T-cell (primary cell): Measurements from ENCODE around the gene SIPA1L3. TPM values are rescaled to one million over a fixed set of nuclear protein-coding genes. Genes with fewer than 3 reads are reported as not detected.

Source experiments
- ATAC-seq, 4 experiments: fragments of 200-7000 bp in 3 of 4; fragments of 150-1000 bp in 1 of 4; cut with Tn5 transposase; replicated peaks in 1 of 4; 1 replicate in 3 of 4; 2 replicates in 1 of 4; pipeline ENCODE4 v1.10.0; 2021; ENCODE audit warnings: moderate library complexity in 3 of 4, mild to moderate bottlenecking in 2 of 4, moderate number of reproducible peaks in 1 of 4
- CTCF ChIA-PET, 2 donors: fragments of 300-600 bp; sonication (Branson Sonifier 250); formaldehyde crosslinking; loops; one replicate each; lab custom pipeline; 2022; ENCODE audit warnings: antibody characterized with exemption in 2 of 2; lab: Charles Lee
- POLR2A ChIA-PET, 2 donors: fragments of 300-600 bp; sonication (Branson Sonifier 250); formaldehyde crosslinking; loops; one replicate each; lab custom pipeline; 2022; ENCODE audit warnings: antibody characterized with exemption in 2 of 2; lab: Charles Lee
- DNase-seq, 35 experiments: peaks; one replicate each; pipeline versions ENCODE4 v3.0.0 to v3.0.0-alpha.2; 2013 to 2023
- H3K27ac ChIP-seq: one replicate; pipeline ENCODE4 v1.5.1; 2013; ENCODE audit warnings: low read length
- H3K27me3 ChIP-seq, 2 experiments: replicated peaks in 1 of 2; 1 replicate in 1 of 2; 2 replicates in 1 of 2; pipeline versions ENCODE4 v1.6.1 to v1.7.0; 2013; ENCODE audit warnings: low read length in 1 of 2, mixed read lengths in 1 of 2; ENCODE audit not compliant: control insufficient read depth in 2 of 2, insufficient read depth in 2 of 2; ENCODE audit errors: extremely low read depth in 1 of 2
- H3K36me3 ChIP-seq, 2 donors: 1 replicate in 1 of 2; 2 replicates in 1 of 2; pipeline versions ENCODE4 v1.6.1 to v1.7.0; 2013; ENCODE audit warnings: low read length in 1 of 2; ENCODE audit not compliant: control insufficient read depth in 2 of 2, insufficient read depth in 1 of 2; ENCODE audit errors: extremely low read depth in 1 of 2
- H3K4me1 ChIP-seq, 2 experiments: 1 replicate in 1 of 2; 2 replicates in 1 of 2; pipeline versions ENCODE4 v1.6.1 to v1.7.0; 2013; ENCODE audit warnings: low read length in 2 of 2, mixed read lengths in 1 of 2; ENCODE audit not compliant: insufficient read depth in 2 of 2, control insufficient read depth in 1 of 2; ENCODE audit errors: extremely low read depth in 1 of 2
- H3K4me3 ChIP-seq, 2 donors: 1 replicate in 1 of 2; 2 replicates in 1 of 2; pipeline versions ENCODE4 v1.5.1 to v1.7.0; 2013; ENCODE audit warnings: mild to moderate bottlenecking in 2 of 2, low read length in 1 of 2, moderate library complexity in 1 of 2; ENCODE audit not compliant: control insufficient read depth in 1 of 2; ENCODE audit errors: extremely low read depth in 1 of 2
- H3K9me3 ChIP-seq: 2 replicates; pipeline ENCODE4 v1.7.0; 2013
- H3K27ac Mint-ChIP-seq, 2 donors: one replicate each; pipeline ENCODE4 v1.8.0; 2020 to 2021; ENCODE audit warnings: mild to moderate bottlenecking in 2 of 2, mixed read lengths in 2 of 2
- H3K27me3 Mint-ChIP-seq, 2 donors: one replicate each; pipeline ENCODE4 v1.8.0; 2021 to 2022; ENCODE audit warnings: mixed read lengths in 2 of 2
- H3K36me3 Mint-ChIP-seq: one replicate; pipeline ENCODE4 v1.8.0; 2021; ENCODE audit warnings: mixed read lengths
- H3K4me1 Mint-ChIP-seq, 3 donors: one replicate each; pipeline ENCODE4 v1.8.0; 2020 to 2022; ENCODE audit warnings: mixed read lengths in 3 of 3, mild to moderate bottlenecking in 1 of 3
- H3K4me3 Mint-ChIP-seq, 3 donors: one replicate each; pipeline ENCODE4 v1.8.0; 2020 to 2022; ENCODE audit warnings: mild to moderate bottlenecking in 3 of 3, mixed read lengths in 3 of 3, moderate library complexity in 3 of 3
- H3K9me3 Mint-ChIP-seq, 3 donors: one replicate each; pipeline ENCODE4 v1.8.0; 2020 to 2022; ENCODE audit warnings: mixed read lengths in 3 of 3
- WGBS: methylation state at CpG from one replicate; pipeline ENCODE4 v1.1.5; 2013; ENCODE audit warnings: missing lambda C conversion rate; ENCODE audit not compliant: insufficient coverage; 5-methylcytosine and 5-hydroxymethylcytosine counted together
- total RNA-seq, 35 experiments: library from RNA in 6 of 35; stranded (reverse) in 6 of 35; fragments of 120-200 nt in 1 of 35; gene quantifications; one replicate each; pipeline versions ENCODE4 v1.2.1 to v1.2.4 and lab custom pipeline; 2013 to 2026

Gene SIPA1L3
- total RNA-seq, 5 donors from 2014 or later (not counting 1 experiment from before 2014, with no cell fraction given): 26.2 to 40.6 (median 35.5) TPM

GRCh38 chr19:38082256-38083118 is 175.5 kb downstream of the SIPA1L3 start:
- Mint-ChIP-seq H3K9me3 (no peaks in the 10 kb centered on the region), H3K36me3 (peaks cover 30% of the 10 kb centered on the region), H3K4me1 (peaks cover 0 to 15% (median 12%) of the 10 kb centered on the region in 3 donors), H3K27ac (no peak overlapping the region), H3K27me3 (no peaks in the 10 kb centered on the region), H3K4me3 (no peak overlapping the region)
- WGBS: 96% methylated on average over 57 of the region's 78 CpGs
- Histone ChIP-seq H3K27ac (no peak overlapping the region), H3K36me3 (peaks cover 10% of the 10 kb centered on the region in 2 donors), H3K9me3 (no peaks in the 10 kb centered on the region), H3K4me1 (no peaks in the 10 kb centered on the region), H3K27me3 (no peaks in the 10 kb centered on the region), H3K4me3 (no peak overlapping the region)
- POLR2A ChIA-PET: no interaction called here
- CTCF ChIA-PET: interaction anchor here in 1 of 2 donors (0.6 kb wide), 1 partner anchor 181 kb away, joined by 3 read pairs; no protein-coding TSS in a partner anchor
- ATAC-seq (no peak), DNase-seq (no peak)

GRCh38 chr19:38084196-38084595 is 177.2 kb downstream of the SIPA1L3 start:
- POLR2A ChIA-PET: interaction anchor here in 1 of 2 donors (0.6 kb wide), 2 partner anchors 20 to 165 kb away, joined by 3 to 4 read pairs; no protein-coding TSS in a partner anchor

GRCh38 chr19:38089440-38089839 is 182.4 kb downstream of the SIPA1L3 start:
- Histone ChIP-seq H3K4me1 (no peaks in the 10 kb centered on the region), H3K27me3 (no peaks in the 10 kb centered on the region), H3K36me3 (peaks cover 11 to 13% of the 10 kb centered on the region in 2 donors), H3K4me3 (no peak overlapping the region), H3K27ac (no peak overlapping the region), H3K9me3 (no peaks in the 10 kb centered on the region)
- DNase-seq: no peak
- Mint-ChIP-seq H3K4me1 (no peaks in the 10 kb centered on the region), H3K27me3 (no peaks in the 10 kb centered on the region), H3K27ac (no peak overlapping the region), H3K36me3 (peaks cover 21% of the 10 kb centered on the region), H3K9me3 (no peaks in the 10 kb centered on the region), H3K4me3 (no peak overlapping the region)
- ChIA-PET CTCF (interaction anchor here in 1 of 2 donors (0.6 to 0.7 kb wide), 2 partner anchors 13 to 204 kb away, joined by 4 read pairs; no protein-coding TSS in a partner anchor), POLR2A (interaction anchor here in 1 of 2 donors (0.6 kb wide), 1 partner anchor 1681 kb away, joined by 3 read pairs; no protein-coding TSS in a partner anchor)
- WGBS: no CpG with 5 or more reads among the region's 1 CpG
- no peak for ATAC-seq

More at GRCh38 chr19:38084196-38084595, 177.2 kb downstream of the SIPA1L3 start:
- H3K4me3 Mint-ChIP-seq: no peak overlapping the region
- H3K4me1 Mint-ChIP-seq: peaks cover 0 to 12% (median 9%) of the 10 kb centered on the region in 3 donors
- Histone ChIP-seq H3K27me3 (no peaks in the 10 kb centered on the region), H3K9me3 (no peaks in the 10 kb centered on the region), H3K4me3 (no peak overlapping the region), H3K36me3 (peaks cover 15 to 19% of the 10 kb centered on the region in 2 donors), H3K4me1 (no peaks in the 10 kb centered on the region), H3K27ac (no peak overlapping the region)
- DNase-seq (no peak), ATAC-seq (no peak)
- CTCF ChIA-PET: interaction anchor here in 1 of 2 donors (1.0 kb wide), 1 partner anchor 35 kb away, joined by 3 read pairs; no protein-coding TSS in a partner anchor
- H3K27me3 Mint-ChIP-seq: no peaks in the 10 kb centered on the region
- peaks cover 28% of the 10 kb centered on the region for H3K36me3 Mint-ChIP-seq
- H3K9me3 Mint-ChIP-seq: no peaks in the 10 kb centered on the region
- no peak overlapping the region for H3K27ac Mint-ChIP-seq
- WGBS: 100% methylated on average over 2 of the region's 7 CpGs

GRCh38 chr19:38093154-38093553 is 186.1 kb downstream of the SIPA1L3 start:
- H3K27ac Mint-ChIP-seq: no peak overlapping the region
- H3K4me3 Mint-ChIP-seq: no peak overlapping the region
- H3K27me3 Mint-ChIP-seq: no peaks in the 10 kb centered on the region
- CTCF ChIA-PET: interaction anchor here (0.5 to 0.7 kb wide), 3 partner anchors 42 to 725 kb away, joined by 3 to 9 read pairs (median 8); no protein-coding TSS in a partner anchor
- peaks cover 28% of the 10 kb centered on the region for H3K36me3 Mint-ChIP-seq
- Histone ChIP-seq H3K9me3 (no peaks in the 10 kb centered on the region), H3K36me3 (peaks cover 8 to 11% of the 10 kb centered on the region in 2 donors), H3K27ac (no peak overlapping the region), H3K27me3 (no peaks in the 10 kb centered on the region), H3K4me3 (no peak overlapping the region), H3K4me1 (no peaks in the 10 kb centered on the region)
- no peak for DNase-seq
- WGBS: 93% methylated on average over 5 of the region's 8 CpGs
- ATAC-seq: no peak
- peaks cover 6 to 7% (median 6%) of the 10 kb centered on the region in 3 donors for H3K4me1 Mint-ChIP-seq
- POLR2A ChIA-PET: no interaction called here
- H3K9me3 Mint-ChIP-seq: no peaks in the 10 kb centered on the region

GRCh38 chr19:38093587-38093986 is 186.6 kb downstream of the SIPA1L3 start:
- ChIA-PET POLR2A (no interaction called here), CTCF (interaction anchor here in 1 of 2 donors (0.5 to 0.6 kb wide), 2 partner anchors 41 to 144 kb away, joined by 3 to 8 read pairs; no protein-coding TSS in a partner anchor)
- H3K27me3 Mint-ChIP-seq: no peaks in the 10 kb centered on the region
- H3K4me1 ChIP-seq: no peaks in the 10 kb centered on the region
- H3K9me3 ChIP-seq: no peaks in the 10 kb centered on the region
- no peaks in the 10 kb centered on the region for H3K27me3 ChIP-seq
- peaks cover 28% of the 10 kb centered on the region for H3K36me3 Mint-ChIP-seq
- H3K4me3 Mint-ChIP-seq: no peak overlapping the region
- peaks cover 6 to 7% (median 6%) of the 10 kb centered on the region in 3 donors for H3K4me1 Mint-ChIP-seq
- no peak overlapping the region for H3K27ac ChIP-seq
- peaks cover 5 to 6% of the 10 kb centered on the region in 2 donors for H3K36me3 ChIP-seq
- no peaks in the 10 kb centered on the region for H3K9me3 Mint-ChIP-seq
- no peak for ATAC-seq
- H3K27ac Mint-ChIP-seq: no peak overlapping the region
- no peak for DNase-seq
- H3K4me3 ChIP-seq: no peak overlapping the region
- WGBS: 95% methylated on average over 5 of the region's 6 CpGs
